ENCODE results near the gene NBEAL2. TPM values are rescaled to one million over a fixed set of nuclear protein-coding genes. Genes with fewer than 3 reads are reported as not detected.

NBEAL2 gene
- total and polyA plus RNA-seq, 2 of the 4 experiments (the other 2 are of a cell fraction): 2.2 to 12.5 TPM

- Histone ChIP-seq H3K4me3 (ENCODE audit: insufficient read depth, low read depth, low read length) (no peak overlapping the region), H3K4me2 (ENCODE audit: low read depth, low read length) (no peak overlapping the region), H3K79me1 (ENCODE audit: low read depth in 1 of 2, low read length in 2 of 2) (peaks cover 22 to 67% of the 10 kb centered on the region in 2 experiments; a peak in 3 of 4 replicates), H3K36me3 (ENCODE audit: control insufficient read depth, insufficient read depth, low read length) (peaks cover 4% of the 10 kb centered on the region), H2AK5ac (ENCODE audit: low read depth, low read length) (no peak overlapping the region), H3K9me1 (ENCODE audit: insufficient read depth, low read length) (peaks cover 29% of the 10 kb centered on the region), H2BK15ac (ENCODE audit: low read depth, low read length) (no peak overlapping the region), H2AFZ (replicated peaks; ENCODE audit: low read length, poor library complexity) (no peak overlapping the region), H3K4ac (ENCODE audit: low read depth, low read length) (no peak overlapping the region), H3K4me1 (ENCODE audit: control insufficient read depth, insufficient read depth, low read length) (peaks cover 19% of the 10 kb centered on the region), H3K9me3 (ENCODE audit: control insufficient read depth, insufficient read depth, low read length) (no peaks in the 10 kb centered on the region), H2BK20ac (ENCODE audit: low read depth, low read length) (no peak overlapping the region), H2BK120ac (ENCODE audit: low read depth, low read length) (no peak overlapping the region), H4K8ac (ENCODE audit: low read depth in 2 of 2, low read length in 2 of 2) (no peak overlapping the region), H2BK5ac (ENCODE audit: low read depth, low read length, poor library complexity, severe bottlenecking) (no peak overlapping the region), H4K5ac (ENCODE audit: low read depth, low read length) (no peak overlapping the region), H3K56ac (ENCODE audit: extremely low read depth, insufficient read depth, low read length) (no peak overlapping the region), H4K20me1 (ENCODE audit: insufficient read depth, low read length) (peaks cover 71% of the 10 kb centered on the region), H3K27me3 (ENCODE audit: control insufficient read depth, insufficient read depth, low read length) (no peaks in the 10 kb centered on the region), H3K18ac (ENCODE audit: low read depth, low read length) (no peak overlapping the region), H4K91ac (ENCODE audit: insufficient read depth, low read depth, low read length) (no peak overlapping the region), H2AK9ac (replicated peaks; ENCODE audit: low read depth, low read length, poor library complexity) (no peak overlapping the region), H3K14ac (replicated peaks; ENCODE audit: low read depth, low read length) (no peak overlapping the region), H3K9ac (ENCODE audit: low read depth, low read length) (no peak overlapping the region), H3K23ac (ENCODE audit: low read depth, low read length) (no peak overlapping the region), H3K27ac (ENCODE audit: insufficient read depth, low read length) (no peak overlapping the region)
- dilution Hi-C loops (cut with HindIII; ENCODE audit: low sequenced_read_pairs, unreplicated experiment): no loop called here
- DNase-seq (no peak), ATAC-seq (ENCODE audit: low read depth) (no peak)
- no CpG with 5 or more reads among the region's 2 CpGs for WGBS, 2 experiments (ENCODE audit: extremely low coverage in 2 of 2, insufficient read length in 1 of 2)
- in situ Hi-C loops (cut with MboI; ENCODE audit: low sequenced_read_pairs): no loop called here
- no TSS peak for BruUV-seq (replicated peaks)
- no peak for TF ChIP-seq MAZ (IDR thresholded peaks at IDR 0.05; ENCODE audit: borderline replicate concordance, low read depth, low read length)
- TF ChIP-seq CHD1 (IDR thresholded peaks at IDR 0.05; ENCODE audit: low read depth, low read length): no peak
- no peak for TF ChIP-seq RCOR1 (IDR thresholded peaks at IDR 0.05; ENCODE audit: insufficient replicate concordance, low read length)
- TF ChIP-seq POLR2A (IDR thresholded peaks at IDR 0.05; ENCODE audit: low read depth, low read length): no peak
- no peak for TF ChIP-seq CEBPB (IDR thresholded peaks at IDR 0.05; ENCODE audit: low read depth, low read length)
- no peak for TF ChIP-seq MAFK (IDR thresholded peaks at IDR 0.05; ENCODE audit: low read depth, low read length)
- no peak for TF ChIP-seq SMC3 (IDR thresholded peaks at IDR 0.05; ENCODE audit: low read depth, low read length)
- TF ChIP-seq FOS (IDR thresholded peaks at IDR 0.05; ENCODE audit: low read depth, low read length): no peak
- no peak for TF ChIP-seq NFE2L2 (IDR thresholded peaks at IDR 0.05; ENCODE audit: low read depth, low read length)
- TF ChIP-seq RAD21 (IDR thresholded peaks at IDR 0.05; ENCODE audit: low read length): no peak
- no peak for TF ChIP-seq MXI1 (IDR thresholded peaks at IDR 0.05; ENCODE audit: borderline replicate concordance, low read depth, low read length)
- no peak for TF ChIP-seq RFX5 (IDR thresholded peaks at IDR 0.05; ENCODE audit: low read depth, low read length)
- intact Hi-C loops (cut with micrococcal nuclease): no loop called here
- ChIA-PET POLR2A (ENCODE audit: unreplicated experiment) (no interaction called here), CTCF (no interaction called here)
Observed at GRCh38 chr3:46972396-46972795, 7.1 kb upstream of the NBEAL2 start.
